Mammary epithelial cell (primary cell): Measurements from ENCODE around the gene IL21.

Experiments
- CTCF ChIP-seq, 2 donors: IDR thresholded peaks in 1 of 2; conservative IDR thresholded peaks in 1 of 2; 2 replicates each; pipeline ENCODE4 v1.5.1; 2011 to 2012; ENCODE audit warnings: inconsistent platforms in 2 of 2, low read length in 2 of 2, mild to moderate bottlenecking in 2 of 2, control low read depth in 1 of 2, low read depth in 1 of 2; ENCODE audit not compliant: insufficient read depth in 1 of 2; ENCODE audit errors: extremely low read depth in 1 of 2
- EZH2 ChIP-seq: IDR thresholded peaks from 2 replicates; pipeline ENCODE4 v1.6.1; 2012; ENCODE audit warnings: low read length, inconsistent platforms, borderline replicate concordance

GRCh38 chr4:122666527-122667245 is 45.8 kb upstream of the IL21 start:
- no peak for TF ChIP-seq CTCF (conservative IDR thresholded peaks at IDR 0.05 in 1 of 2, IDR thresholded peaks at IDR 0.05 in 1 of 2; ENCODE audit: extremely low read depth in 1 of 2, insufficient read depth in 1 of 2, low read depth in 1 of 2, low read length in 2 of 2)
- TF ChIP-seq EZH2 = no peak
